ENCODE measurements around the gene GATA3.

GATA3 gene

GRCh38 chr10:8065651-8066050 is 11.2 kb downstream of the GATA3 start:
- peak; percentile 32 for DNase-seq (ENCODE audit: low spot score)

- no peak for DNase-seq (ENCODE audit: low spot score)
These were observed 11.6 kb downstream of the GATA3 start for GRCh38 chr10:8066124-8066523.

DNA sequence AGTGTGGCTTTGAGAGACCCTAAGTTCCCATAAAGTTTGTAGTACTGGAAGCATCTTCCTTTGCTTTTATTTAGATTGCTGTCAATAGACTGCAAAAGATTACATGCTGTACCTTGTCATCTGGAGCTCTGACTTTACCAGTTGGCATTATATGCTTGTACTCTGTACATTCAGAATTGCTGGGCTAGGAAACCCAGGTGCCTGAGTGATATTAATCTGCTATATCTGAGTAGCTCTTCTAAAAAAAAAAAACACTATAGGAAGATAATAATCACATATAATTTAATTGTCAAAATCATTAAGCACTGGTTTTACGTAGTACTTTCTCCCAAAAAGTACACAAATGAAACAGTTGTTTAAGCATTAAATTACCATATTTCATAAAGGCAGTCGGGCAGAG is 12.3 kb downstream of the GATA3 start:
- no peak for DNase-seq (ENCODE audit: low spot score)

DNA sequence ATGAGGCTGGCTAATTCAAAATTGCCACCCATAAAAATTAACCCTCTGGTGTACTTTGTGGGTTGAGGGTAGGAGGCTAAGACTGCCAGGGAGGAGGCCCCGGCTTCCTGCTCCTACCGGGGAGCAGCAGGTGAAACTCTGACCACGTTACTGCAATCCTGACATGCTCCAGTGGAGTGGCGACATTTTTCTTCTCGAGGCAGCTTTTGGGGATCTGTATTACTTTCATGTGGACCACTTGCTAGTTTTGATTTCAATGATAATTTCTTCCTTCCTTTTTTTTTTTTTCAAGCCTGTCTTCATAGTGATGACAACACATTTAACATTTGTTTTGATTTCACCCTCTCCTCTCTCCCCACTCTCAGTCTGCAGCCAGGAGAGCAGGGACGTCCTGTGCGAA is 14.6 kb downstream of the GATA3 start:
- DNase-seq (ENCODE audit: low spot score) = no peak

DNA sequence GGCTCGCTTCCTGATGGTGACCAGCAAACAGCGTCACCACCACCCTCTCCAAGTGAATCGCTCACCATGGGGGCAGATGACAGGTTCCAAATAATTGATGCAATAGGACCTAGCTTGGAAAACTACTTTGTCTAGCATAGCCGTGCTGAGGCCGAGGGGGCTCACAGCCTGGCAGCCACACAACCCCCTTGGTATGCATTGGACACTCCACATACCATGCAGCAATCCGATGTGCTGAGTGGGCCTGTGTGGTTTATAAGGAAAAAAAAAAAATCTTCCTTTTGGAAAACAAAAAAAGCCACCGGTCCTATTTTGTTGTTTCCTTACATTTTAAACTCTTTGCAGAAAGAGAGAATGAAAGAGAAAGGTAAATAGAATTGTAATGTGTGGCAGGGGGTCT is 15.1 kb downstream of the GATA3 start:
- no peak for DNase-seq (ENCODE audit: low spot score)

GRCh38 chr10:8070440-8070839 is 16.0 kb downstream of the GATA3 start:
- DNase-seq (ENCODE audit: low spot score) = no peak

DNA sequence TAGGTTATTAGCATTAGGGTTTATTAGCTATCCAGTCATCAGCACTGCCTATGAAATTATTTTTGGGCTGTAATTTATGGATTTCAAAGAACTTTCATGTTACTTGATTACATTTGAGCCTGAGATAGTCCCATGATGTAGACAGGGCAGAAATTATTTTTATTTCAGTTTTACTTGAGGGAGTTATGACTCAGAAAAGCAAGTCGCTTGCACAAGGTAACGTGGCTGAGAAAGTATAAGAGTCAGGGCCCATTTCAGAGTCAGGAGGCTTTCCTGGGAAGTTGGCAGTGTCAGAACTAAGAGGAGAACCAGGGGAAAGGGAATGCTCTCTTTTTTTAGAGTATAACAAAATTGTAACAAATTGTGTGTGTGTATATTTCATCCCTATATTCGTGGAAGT is 16.5 kb downstream of the GATA3 start:
- no peak for DNase-seq (ENCODE audit: low spot score)

- DNase-seq (ENCODE audit: low spot score) = no peak
These were observed 17.2 kb downstream of the GATA3 start for GRCh38 chr10:8071666-8072065.

- DNase-seq (ENCODE audit: low spot score) = no peak
These were observed 17.7 kb downstream of the GATA3 start for GRCh38 chr10:8072211-8072610.

- no peak for DNase-seq (ENCODE audit: low spot score)
These were observed 19.4 kb downstream of the GATA3 start for GRCh38 chr10:8073691-8074416.

DNA sequence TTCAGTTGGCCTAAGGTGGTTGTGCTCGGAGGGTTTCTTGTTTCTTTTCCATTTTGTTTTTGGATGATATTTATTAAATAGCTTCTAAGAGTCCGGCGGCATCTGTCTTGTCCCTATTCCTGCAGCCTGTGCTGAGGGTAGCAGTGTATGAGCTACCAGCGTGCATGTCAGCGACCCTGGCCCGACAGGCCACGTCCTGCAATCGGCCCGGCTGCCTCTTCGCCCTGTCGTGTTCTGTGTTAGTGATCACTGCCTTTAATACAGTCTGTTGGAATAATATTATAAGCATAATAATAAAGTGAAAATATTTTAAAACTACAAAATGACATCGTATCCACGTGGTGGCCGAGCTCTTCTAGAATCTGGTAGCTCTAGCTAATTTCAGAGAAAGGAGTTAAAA is 20.4 kb downstream of the GATA3 start:
- DNase-seq (ENCODE audit: low spot score) = no peak

DNA sequence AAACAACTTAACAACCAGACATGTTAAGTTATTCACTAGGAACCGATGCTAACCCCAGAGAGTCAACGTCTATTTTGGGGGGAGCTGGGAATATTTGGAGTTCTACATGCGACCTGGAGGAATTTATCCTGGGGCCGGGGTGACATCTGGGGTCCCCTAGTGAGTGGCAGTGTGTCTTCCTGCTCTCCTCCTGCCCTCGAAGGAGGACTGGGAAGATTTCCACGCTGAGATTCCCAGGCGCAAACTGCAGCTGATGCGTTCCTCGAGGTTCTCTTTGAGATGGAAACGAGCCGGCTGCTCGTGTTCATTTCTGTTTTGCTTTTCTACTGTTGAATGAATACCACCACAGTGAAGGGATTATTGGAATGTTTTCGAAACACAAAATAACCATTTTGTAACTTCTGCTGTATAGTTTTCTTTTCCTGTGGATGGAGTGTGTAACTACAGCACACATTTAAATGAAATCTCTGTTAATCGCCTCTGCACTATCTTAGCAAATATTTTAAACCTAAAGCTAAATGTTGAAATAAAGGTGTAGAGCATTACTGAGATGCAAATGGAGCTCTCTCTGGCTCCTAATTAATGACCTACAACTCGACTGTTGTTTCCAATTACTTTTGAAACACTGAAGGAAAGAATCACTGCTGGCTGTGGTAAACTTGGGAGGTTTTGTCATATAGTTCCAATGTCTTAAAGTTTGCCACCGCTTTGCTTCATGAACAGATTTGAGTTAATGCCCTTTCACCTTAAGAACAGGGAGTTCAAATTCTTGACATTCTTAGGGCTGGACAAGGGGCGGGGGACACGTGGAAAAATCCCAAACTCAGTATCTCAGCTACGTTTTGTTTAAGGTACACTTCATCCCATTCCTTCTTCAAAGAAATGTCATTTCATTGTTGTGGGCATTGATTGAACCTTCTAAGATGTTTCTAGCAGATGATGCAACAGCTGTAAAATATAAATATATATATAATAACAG is 21.1 kb downstream of the GATA3 start:
- DNase-seq (ENCODE audit: low spot score) = no peak

DNA sequence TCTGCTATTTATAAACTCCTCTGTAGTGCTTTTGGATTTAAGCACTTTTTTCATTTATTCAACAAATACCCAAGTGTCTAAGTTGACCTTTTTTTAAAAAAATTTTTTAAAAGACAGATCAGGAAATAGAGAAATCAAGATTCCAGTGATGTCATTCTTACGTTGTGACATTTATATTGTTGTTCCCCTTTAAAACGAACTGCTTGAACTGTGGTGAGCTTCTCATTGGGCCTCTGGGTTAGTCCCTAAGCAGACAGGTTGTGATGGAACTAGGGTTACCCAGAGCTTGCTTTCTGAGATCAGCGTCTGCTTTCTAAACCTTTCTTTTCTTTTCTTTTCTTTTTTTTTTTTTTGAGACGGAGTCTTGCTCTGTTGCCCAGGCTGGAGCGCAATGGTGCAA is 22.4 kb downstream of the GATA3 start:
- DNase-seq (ENCODE audit: low spot score) = no peak

DNA sequence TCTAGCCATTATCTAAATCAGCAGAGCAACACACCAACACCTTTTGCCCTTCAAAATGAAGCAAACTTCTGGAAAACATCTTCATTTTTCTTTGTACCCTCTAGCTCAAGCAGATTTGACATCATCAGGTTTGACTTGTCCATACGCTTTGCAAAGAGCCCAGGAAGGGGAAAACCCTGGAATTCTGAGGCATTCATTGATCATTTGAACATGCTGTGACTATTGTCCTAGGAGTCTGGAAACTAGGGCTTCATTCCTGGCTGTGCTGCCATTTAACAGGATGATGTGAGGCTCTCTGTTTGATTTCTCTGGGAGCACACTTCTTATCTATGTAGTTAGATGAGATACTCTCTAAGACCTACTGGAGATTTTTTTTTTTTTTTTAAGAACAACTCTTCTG is 23.5 kb downstream of the GATA3 start:
- DNase-seq (ENCODE audit: low spot score) = no peak

DNA sequence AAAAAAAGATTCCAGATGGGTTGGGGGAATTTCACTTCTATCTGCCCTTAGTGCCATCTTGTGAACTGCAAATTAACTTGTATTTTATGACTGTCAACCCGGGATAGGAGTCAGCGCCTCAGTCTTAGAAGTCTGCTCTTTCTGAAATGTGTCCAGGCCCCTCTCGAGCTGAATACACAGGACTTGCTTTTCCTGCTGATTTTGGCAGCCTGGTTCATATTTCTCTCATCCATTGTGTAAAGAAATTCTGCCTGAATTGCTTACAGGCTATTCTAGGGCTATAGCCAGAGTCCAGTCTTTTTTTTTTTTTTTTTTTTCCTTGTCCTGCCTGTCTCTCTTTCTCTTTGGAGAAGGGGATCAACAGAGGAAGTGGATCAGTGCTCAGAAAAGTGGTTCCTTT is 24.6 kb downstream of the GATA3 start:
- DNase-seq (ENCODE audit: low spot score) = no peak

- no peak for DNase-seq (ENCODE audit: low spot score)
These were observed 30.3 kb downstream of the GATA3 start for GRCh38 chr10:8084799-8085198.

DNA sequence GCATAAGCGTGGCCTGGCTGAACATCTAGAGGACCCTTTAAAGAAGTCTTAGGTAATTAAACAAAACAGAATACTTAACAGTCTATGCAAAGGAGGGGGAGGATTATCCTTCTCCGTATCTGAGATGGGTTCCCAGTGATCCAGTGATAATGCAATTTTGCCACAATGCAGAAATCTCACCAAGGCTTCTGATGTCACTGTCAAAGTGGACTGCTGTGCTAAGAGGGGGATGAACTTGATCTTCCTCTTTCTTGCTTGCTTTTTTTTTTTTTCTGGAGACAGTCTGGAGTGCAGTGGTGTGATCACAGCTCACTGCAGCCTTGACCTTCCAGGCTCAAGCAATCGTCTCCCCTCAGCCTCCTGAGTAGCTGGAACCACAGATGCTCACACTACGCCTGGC is 30.8 kb downstream of the GATA3 start:
- DNase-seq (ENCODE audit: low spot score) = no peak

GRCh38 chr10:8086315-8086714 is 31.8 kb downstream of the GATA3 start:
- no peak for DNase-seq (ENCODE audit: low spot score)

GRCh38 chr10:8088504-8088903 is 34.0 kb downstream of the GATA3 start:
- no peak for DNase-seq (ENCODE audit: low spot score)

DNA sequence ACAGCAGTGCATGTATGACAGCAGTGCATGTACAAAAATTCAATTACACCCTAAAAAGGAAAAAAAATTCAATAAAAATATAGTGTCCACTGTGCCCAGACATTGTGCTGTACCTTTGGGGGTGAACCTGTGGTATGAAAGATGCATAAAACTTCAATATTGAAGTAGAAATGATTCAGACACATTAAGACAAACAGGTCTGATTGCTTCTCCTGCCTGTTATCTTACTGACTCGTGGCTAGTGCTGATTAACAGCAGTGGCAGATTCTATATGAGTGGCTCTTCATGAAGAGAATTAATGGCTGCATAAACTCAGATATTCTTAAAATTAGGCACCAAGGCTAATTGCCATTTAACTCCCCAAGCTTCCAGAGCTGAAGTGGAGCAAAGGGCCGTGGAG is 37.9 kb downstream of the GATA3 start:
- DNase-seq (ENCODE audit: low spot score) = no peak

DNA sequence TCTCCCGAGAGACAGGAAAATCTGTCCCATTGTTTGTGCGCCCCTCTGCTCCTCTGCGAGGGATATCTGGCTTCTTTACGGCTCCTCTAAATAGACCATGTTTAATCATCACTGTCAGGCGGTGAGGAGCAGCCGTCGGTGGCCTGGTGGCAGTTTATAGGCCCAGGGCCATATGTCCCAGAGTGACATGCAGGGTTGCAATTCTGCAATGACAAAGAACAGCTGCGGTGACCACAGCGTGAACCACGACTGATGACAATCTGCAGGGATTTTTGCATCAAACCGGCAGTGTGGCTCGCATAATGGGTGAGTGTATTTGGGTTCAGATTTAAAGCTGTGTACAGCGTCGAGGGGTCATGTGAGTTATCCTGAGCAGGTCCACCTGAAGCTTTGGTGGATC is 41.5 kb downstream of the GATA3 start:
- DNase-seq (ENCODE audit: low spot score) = no peak

DNA sequence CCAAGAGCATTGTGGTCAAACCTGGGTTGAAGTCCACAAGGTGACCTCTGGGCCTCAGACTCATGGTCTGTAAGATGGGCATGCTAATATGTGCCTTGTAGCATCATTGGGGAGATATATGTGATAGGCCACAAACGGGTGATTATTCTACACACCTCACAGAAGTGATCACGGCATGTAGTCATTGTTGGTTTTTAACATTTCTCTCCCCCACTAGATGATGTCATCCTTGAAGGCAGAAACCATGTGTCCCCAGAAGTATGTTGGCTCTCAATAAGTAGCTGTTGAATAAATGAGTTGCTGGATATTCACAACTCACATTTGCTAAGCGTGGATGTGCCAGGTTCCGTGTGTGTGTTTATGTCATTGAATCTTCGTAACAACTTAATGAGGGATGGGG is 42.4 kb downstream of the GATA3 start:
- DNase-seq (ENCODE audit: low spot score) = no peak

- DNase-seq (ENCODE audit: low spot score) = no peak
These were observed 45.9 kb downstream of the GATA3 start for GRCh38 chr10:8100366-8100765.

Data from RKO (cell line).